ENCODE measurements around the gene EXOC4. TPM values are rescaled to one million over a fixed set of nuclear protein-coding genes. Genes with fewer than 3 reads are reported as not detected.

EXOC4 gene
- total and polyA plus RNA-seq, 2 of the 8 experiments (the other 6 are each of a cell fraction or from before 2014, with no cell fraction given), result 27.0 to 67.3 TPM

- Histone ChIP-seq H3K27ac (ENCODE audit: low read depth, low read length) (no peak overlapping the region), H2BK12ac (ENCODE audit: low read depth, low read length) (no peak overlapping the region), H3K23me2 (ENCODE audit: low read depth, low read length) (no peaks in the 10 kb centered on the region), H3K27me3 (replicated peaks in 1 of 4; ENCODE audit: control insufficient read depth in 3 of 4, extremely low read depth in 1 of 4, insufficient read depth in 3 of 4, low read length in 3 of 4) (no peaks in the 10 kb centered on the region), H3K79me1 (ENCODE audit: low read depth, low read length) (no peaks in the 10 kb centered on the region), H2AFZ (ENCODE audit: low read length) (no peak overlapping the region), H3K4me1 (replicated peaks in 1 of 4; ENCODE audit: control insufficient read depth in 3 of 4, insufficient read depth in 4 of 4, low read length in 3 of 4) (no peaks in the 10 kb centered on the region), H4K5ac (ENCODE audit: insufficient read length, low read depth, low read length) (no peak overlapping the region), H4K20me1 (replicated peaks in 1 of 2; ENCODE audit: control insufficient read depth in 1 of 2, insufficient read depth in 2 of 2, low read length in 2 of 2) (no peaks in the 10 kb centered on the region), H3K56ac (replicated peaks; ENCODE audit: insufficient read length, low read depth, low read length) (no peak overlapping the region), H4K8ac (ENCODE audit: extremely low read depth, insufficient read depth, low read length) (no peak overlapping the region), H3K4ac (replicated peaks; ENCODE audit: insufficient read length, low read depth, low read length) (no peak overlapping the region), H3K9me3 (ENCODE audit: insufficient read depth in 2 of 2, low read depth in 1 of 2, low read length in 1 of 2) (no peaks in the 10 kb centered on the region; a peak in 1 of 4 replicates), H2BK120ac (replicated peaks; ENCODE audit: low read depth, low read length) (no peak overlapping the region), H2AK5ac (ENCODE audit: low read depth, low read length) (no peak overlapping the region), H2BK20ac (ENCODE audit: low read length) (no peak overlapping the region), H3K18ac (ENCODE audit: extremely low read depth, low read length) (no peak overlapping the region), H3K14ac (ENCODE audit: insufficient read length) (no peak overlapping the region), H3K79me2 (ENCODE audit: control insufficient read depth in 1 of 2, insufficient read depth in 2 of 2, low read length in 2 of 2) (no peaks in the 10 kb centered on the region), H3K4me2 (ENCODE audit: insufficient read depth in 1 of 2, low read depth in 2 of 2, low read length in 2 of 2) (no peak overlapping the region), H2BK15ac (ENCODE audit: low read length) (no peak overlapping the region), H3K4me3 (ENCODE audit: extremely low read depth in 1 of 4, insufficient read depth in 2 of 4, low read depth in 3 of 4, low read length in 4 of 4) (no peak overlapping the region), H3K36me3 (ENCODE audit: control insufficient read depth in 2 of 4, insufficient read depth in 4 of 4, low read length in 3 of 4) (no peaks in the 10 kb centered on the region; a peak in 1 of 8 replicates), H2BK5ac (ENCODE audit: low read depth, low read length) (no peak overlapping the region), H4K91ac (replicated peaks; ENCODE audit: insufficient read length, low read length) (no peak overlapping the region), H3K23ac (ENCODE audit: insufficient read length) (no peak overlapping the region), H3K9ac (replicated peaks in 1 of 4; ENCODE audit: extremely low read depth in 1 of 4, low read depth in 3 of 4, low read length in 3 of 4) (no peak overlapping the region)
- ChIA-PET POLR2A (ENCODE audit: partially characterized antibody) (no interaction called here), CTCF (ENCODE audit: partially characterized antibody) (interaction anchor here (1.1 kb wide), 2 partner anchors 15 to 87 kb away, joined by 3 read pairs; no protein-coding TSS in a partner anchor)
- no peak for DNase-seq (ENCODE audit: low read depth in 1 of 2, low spot score in 2 of 2)
- FAIRE-seq, result no peak
- WGBS, 2 experiments (ENCODE audit: extremely low coverage in 1 of 2, insufficient coverage in 1 of 2, insufficient read length in 1 of 2, insufficient replicate concordance in 2 of 2, low coverage in 1 of 2, low lambda C conversion rate in 2 of 2, missing lambda C conversion rate in 1 of 2), result 45% methylated on average over 2 of the region's 2 CpGs; no CpG with 5 or more reads in 1 of the 2 experiments
- no peak for TF ChIP-seq KDM1A (IDR thresholded peaks at IDR 0.05; ENCODE audit: borderline replicate concordance, low read length)
- no peak for TF ChIP-seq MAX (IDR thresholded peaks at IDR 0.05)
- no peak for TF ChIP-seq USF2 (IDR thresholded peaks at IDR 0.05; ENCODE audit: low read length)
- TF ChIP-seq KDM4A (IDR thresholded peaks at IDR 0.05; ENCODE audit: low read depth, low read length, severe bottlenecking), result no peak
- no peak for TF ChIP-seq ATF3 (IDR thresholded peaks at IDR 0.05; ENCODE audit: insufficient read depth, low read depth, low read length)
- no peak for TF ChIP-seq HDAC6 (IDR thresholded peaks at IDR 0.05; ENCODE audit: low read depth, low read length)
- TF ChIP-seq JUN (IDR thresholded peaks at IDR 0.05; ENCODE audit: low read depth, low read length), result no peak
- TF ChIP-seq CHD1 (IDR thresholded peaks at IDR 0.05; ENCODE audit: low read depth, low read length), result no peak
- TF ChIP-seq PHF8 (conservative IDR thresholded peaks at IDR 0.05; ENCODE audit: low read depth, low read length), result no peak
- no peak for TF ChIP-seq CHD2 (IDR thresholded peaks at IDR 0.05; ENCODE audit: low read length)
- no peak for TF ChIP-seq SP2 (IDR thresholded peaks at IDR 0.05; ENCODE audit: low read length)
- TF ChIP-seq E2F6 (IDR thresholded peaks at IDR 0.05), result no peak
Observed at GRCh38 chr7:133780912-133781311, 528.0 kb downstream of the EXOC4 start.
